GM15510 (cell line): Measurements from ENCODE around the gene TCF25.

Experiments
- POLR2A ChIP-seq: IDR thresholded peaks from 3 replicates; pipeline ENCODE4 v1.6.1; 2011; ENCODE audit warnings: borderline replicate concordance; ENCODE audit not compliant: insufficient read length; ENCODE audit errors: extremely low read depth

TCF25 gene

GRCh38 chr16:89862732-89863131, 10.7 kb upstream of the TCF25 start:
- TF ChIP-seq POLR2A, result no peak

- peak; percentile 15 for TF ChIP-seq POLR2A
These were observed 9.5 kb upstream of the TCF25 start for GRCh38 chr16:89863741-89864526.

GRCh38 chr16:89864527-89864820, 8.9 kb upstream of the TCF25 start:
- TF ChIP-seq POLR2A, result no peak

- TF ChIP-seq POLR2A, result no peak
These were observed 5.5 kb upstream of the TCF25 start for GRCh38 chr16:89867918-89868317.

- no peak for TF ChIP-seq POLR2A
These were observed 3.5 kb upstream of the TCF25 start for GRCh38 chr16:89869911-89870310.

GRCh38 chr16:89870440-89870839, 3.0 kb upstream of the TCF25 start:
- no peak for TF ChIP-seq POLR2A

GRCh38 chr16:89871895-89872294, 1.5 kb upstream of the TCF25 start:
- no peak for TF ChIP-seq POLR2A

GRCh38 chr16:89873972-89874689, 739 bp downstream of the TCF25 start:
- TF ChIP-seq POLR2A, result peak; percentile 17

GRCh38 chr16:89880477-89881367, 7.3 kb downstream of the TCF25 start:
- TF ChIP-seq POLR2A, result no peak

- no peak for TF ChIP-seq POLR2A
These were observed 8.0 kb downstream of the TCF25 start for GRCh38 chr16:89881368-89881730.

GRCh38 chr16:89883346-89884040, 10.1 kb downstream of the TCF25 start:
- no peak for TF ChIP-seq POLR2A

GRCh38 chr16:89884041-89884421, 10.6 kb downstream of the TCF25 start:
- TF ChIP-seq POLR2A, result no peak

GRCh38 chr16:89887243-89887642, 13.9 kb downstream of the TCF25 start:
- no peak for TF ChIP-seq POLR2A

GRCh38 chr16:89890200-89890599, 16.8 kb downstream of the TCF25 start:
- TF ChIP-seq POLR2A, result no peak
